ACHN (cell line): Measurements from ENCODE around the gene TINCR.
"Not testable (repeated sequence)": the region's sequence is repeated elsewhere in the genome, so short reads cannot be mapped to it uniquely, and the experiment has no call there.

Source experiments
- DNase-seq: peaks from one replicate; pipeline ENCODE4 v3.0.0-alpha.2; 2015
- in situ Hi-C: cut with HindIII; loops from 2 replicates; pipeline ENCODE4 v1.10.0; 2017; ENCODE audit warnings: low sequenced_read_pairs, low pct_ligation_motif_present, low pct_unique_long_range_greater_than_20kb

The TINCR gene

GRCh38 chr19:5567360-5567969 is at the start of gene TINCR:
TINCR (minus strand) TSS chr19:5567953.
- no peak for DNase-seq
- in situ Hi-C loops = no loop called here

GRCh38 chr19:5617080-5617479 is 49.3 kb upstream of the TINCR start:
- in situ Hi-C loops = no loop called here
- DNase-seq = no peak

GRCh38 chr19:5615756-5616327 is 48.1 kb upstream of the TINCR start:
- DNase-seq = no peak
- in situ Hi-C loops = no loop called here

DNA sequence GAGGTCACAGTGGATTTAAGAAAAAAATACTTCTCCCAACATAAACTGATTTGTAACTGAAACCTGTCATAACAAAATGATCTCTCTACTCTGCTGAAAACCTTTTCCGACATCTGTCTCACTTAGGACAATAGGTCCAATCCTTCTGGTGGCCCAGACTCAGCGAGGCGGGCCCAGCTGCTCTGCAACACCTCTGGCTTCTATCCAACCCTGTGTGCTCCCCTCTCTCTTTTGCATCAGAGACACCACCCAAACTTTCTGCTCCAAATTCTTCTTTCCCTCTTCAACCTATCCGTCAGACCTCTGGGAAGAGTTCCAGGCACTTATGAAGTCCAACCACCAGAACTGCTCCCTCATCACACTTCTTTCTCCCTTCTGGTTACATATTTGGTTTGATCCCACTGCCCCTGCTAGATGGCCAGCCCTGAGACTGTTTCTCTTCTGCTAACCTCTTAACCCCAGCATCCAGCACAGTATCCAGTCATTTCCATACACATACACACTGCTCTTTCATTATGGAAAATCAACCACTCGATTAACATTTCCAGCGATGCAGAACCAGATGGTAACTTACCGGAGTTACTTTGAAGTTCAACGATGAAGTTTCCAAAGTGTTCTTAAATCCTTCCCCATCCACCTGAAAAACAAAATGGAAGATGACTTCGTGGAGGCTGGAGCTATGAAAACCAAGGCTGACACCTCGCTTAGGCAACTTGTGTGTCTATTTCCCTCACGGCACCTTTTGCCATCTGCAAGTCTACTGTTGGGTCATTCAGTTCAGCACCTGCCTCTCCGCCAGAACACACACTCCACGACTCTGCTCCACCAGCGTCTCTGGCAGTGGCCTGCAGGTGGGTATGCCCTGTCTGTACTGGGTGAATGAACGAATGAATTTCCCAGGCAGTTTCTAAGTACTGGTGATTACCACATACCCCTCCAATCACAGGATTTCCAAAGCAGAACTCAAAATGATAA is 45.4 kb upstream of the TINCR start:
- DNase-seq = no peak
- in situ Hi-C loops = no loop called here

DNA sequence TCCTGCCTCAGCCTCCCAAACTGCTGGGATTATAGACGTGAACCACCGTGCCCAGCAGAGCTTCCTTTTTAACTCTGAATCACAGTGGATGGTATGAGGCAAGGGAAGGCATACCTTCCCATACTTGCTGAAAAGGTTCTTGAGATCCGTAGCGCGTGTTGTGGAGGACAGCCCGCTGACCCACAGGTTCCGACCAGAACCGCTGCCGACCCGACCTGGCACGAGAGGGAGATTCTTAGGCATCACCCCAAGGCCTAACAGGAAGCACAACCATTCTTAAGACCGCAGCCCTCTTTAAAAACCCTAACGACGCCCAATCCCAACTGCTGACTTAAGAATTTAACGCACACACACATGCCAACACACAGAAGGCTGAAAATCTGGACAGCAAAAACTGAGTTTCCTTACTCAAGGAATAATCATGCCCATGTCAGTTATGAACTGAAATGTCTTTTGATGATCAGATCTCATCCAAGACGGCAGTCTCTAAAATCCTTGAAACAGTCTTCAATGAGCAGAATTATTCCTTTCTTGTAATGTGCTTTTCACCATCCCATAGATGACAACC is 42.2 kb upstream of the TINCR start:
- in situ Hi-C loops = no loop called here
- no peak for DNase-seq

GRCh38 chr19:5608766-5609165 is 41.0 kb upstream of the TINCR start:
- DNase-seq, in situ Hi-C loops: not testable (repeated sequence)

DNA sequence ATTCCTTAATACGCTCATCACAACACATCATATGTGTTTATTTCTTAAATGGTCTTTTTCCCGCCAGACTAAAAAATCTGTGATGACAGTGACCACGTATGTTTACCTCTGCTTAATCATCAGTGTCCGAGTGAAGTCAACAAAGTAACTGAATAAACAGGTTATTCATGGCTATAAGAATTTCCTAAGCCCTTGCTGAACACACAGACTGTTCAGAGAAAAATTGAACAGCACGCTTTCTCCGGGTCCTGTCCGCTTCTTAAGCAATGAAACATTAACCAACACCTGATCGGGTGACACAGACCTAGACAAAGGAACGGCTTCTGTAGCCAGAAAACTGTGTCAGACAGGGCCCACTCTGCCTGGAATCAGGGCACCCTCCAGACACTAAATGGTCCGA is 40.5 kb upstream of the TINCR start:
- no peak for DNase-seq
- in situ Hi-C loops = no loop called here

GRCh38 chr19:5607318-5608275 is 39.8 kb upstream of the TINCR start:
- in situ Hi-C loops = no loop called here
- no peak for DNase-seq

DNA sequence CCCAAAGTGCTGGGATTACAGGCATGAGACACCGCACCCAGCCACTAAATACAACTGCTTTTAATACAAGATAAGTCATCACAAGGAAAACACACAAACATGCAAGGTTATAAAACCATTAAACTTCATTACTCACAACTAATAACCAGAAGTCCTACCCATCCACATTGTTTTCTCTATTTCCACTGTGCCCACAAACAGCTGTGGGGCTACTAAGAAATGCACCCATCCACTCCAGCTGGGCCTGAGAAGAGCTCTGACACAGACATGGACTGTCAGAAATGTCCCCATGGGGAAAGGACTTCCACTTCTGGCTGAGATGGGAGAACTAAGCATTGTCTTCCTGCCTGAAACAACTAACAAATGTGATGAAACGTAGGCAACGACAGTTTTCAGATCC is 37.6 kb upstream of the TINCR start:
- in situ Hi-C loops = no loop called here
- DNase-seq = no peak

DNA sequence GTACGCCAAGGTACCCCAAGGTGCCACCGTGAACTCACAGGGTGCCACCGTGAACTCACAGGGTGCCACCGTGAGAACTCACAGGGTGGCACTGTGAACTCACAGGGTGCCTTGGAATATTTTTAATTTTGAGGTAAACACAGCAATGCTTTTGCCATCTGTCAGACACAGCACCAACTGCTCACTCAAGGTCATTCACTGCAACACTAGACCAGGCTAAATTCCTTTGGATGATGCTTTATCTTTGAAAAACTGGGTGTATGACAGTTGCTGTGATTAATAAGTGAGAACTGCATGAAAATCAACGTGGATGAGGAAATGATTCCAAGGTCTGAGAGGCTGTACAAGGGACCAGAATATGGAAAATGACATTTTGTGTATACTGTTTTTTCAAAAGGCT is 35.9 kb upstream of the TINCR start:
- in situ Hi-C loops = no loop called here

GRCh38 chr19:5600797-5601196 is 33.0 kb upstream of the TINCR start:
- in situ Hi-C loops = no loop called here
- no peak for DNase-seq

More for the DNA sequence above, 35.9 kb upstream of the TINCR start:
- no peak for DNase-seq

GRCh38 chr19:5595745-5596144 is 28.0 kb upstream of the TINCR start:
- no peak for DNase-seq
- in situ Hi-C loops = no loop called here

GRCh38 chr19:5595129-5595528 is 27.4 kb upstream of the TINCR start:
- no peak for DNase-seq
- in situ Hi-C loops = no loop called here

- in situ Hi-C loops = no loop called here
- DNase-seq = no peak
Measured at GRCh38 chr19:5594521-5594950, 26.8 kb upstream of the TINCR start.

DNA sequence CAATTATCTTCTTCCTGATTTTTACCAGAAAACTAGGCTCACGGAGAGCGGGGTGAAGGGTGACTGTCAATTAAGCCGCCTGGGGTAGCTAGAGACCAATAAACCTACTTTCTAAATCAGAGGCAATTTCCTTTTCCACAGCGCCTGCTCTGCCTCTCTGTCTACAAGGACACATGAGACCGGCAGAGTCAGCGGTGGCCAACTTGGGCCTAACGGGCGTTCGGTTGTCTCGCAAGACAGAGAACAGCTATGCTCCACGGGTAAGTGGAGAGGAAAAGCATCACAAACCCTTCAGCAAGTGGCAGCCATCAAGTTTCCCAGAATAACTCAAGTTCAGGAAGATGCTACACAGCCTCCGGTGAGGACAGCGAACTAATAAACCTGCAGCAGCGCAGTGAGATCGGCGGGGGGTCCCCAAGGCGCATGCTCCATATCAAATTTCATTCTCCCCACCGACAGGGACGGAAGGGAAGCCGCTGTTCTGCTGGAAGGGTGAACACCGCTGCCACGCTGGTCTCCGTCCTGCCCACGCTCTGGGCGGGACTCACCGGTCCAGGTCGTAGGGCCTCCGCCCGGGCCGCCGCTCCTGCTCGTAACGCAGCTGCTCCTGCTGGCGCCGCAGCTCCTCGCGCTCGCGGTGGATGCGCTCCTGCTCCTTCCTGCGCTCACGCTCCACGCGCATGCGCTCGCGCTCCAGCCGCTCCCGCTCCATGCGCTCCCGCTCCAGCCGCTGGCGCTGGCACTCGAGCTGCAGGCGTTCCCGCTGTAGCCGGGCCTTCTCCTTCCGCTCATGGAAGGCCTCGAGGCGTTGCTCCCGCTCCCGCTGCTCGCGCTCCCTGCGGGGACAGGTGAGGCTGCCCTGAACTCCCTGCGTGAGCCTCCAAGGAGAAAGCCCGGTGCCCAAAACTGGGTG is 25.8 kb upstream of the TINCR start:
- DNase-seq = no peak
- in situ Hi-C loops = no loop called here

DNA sequence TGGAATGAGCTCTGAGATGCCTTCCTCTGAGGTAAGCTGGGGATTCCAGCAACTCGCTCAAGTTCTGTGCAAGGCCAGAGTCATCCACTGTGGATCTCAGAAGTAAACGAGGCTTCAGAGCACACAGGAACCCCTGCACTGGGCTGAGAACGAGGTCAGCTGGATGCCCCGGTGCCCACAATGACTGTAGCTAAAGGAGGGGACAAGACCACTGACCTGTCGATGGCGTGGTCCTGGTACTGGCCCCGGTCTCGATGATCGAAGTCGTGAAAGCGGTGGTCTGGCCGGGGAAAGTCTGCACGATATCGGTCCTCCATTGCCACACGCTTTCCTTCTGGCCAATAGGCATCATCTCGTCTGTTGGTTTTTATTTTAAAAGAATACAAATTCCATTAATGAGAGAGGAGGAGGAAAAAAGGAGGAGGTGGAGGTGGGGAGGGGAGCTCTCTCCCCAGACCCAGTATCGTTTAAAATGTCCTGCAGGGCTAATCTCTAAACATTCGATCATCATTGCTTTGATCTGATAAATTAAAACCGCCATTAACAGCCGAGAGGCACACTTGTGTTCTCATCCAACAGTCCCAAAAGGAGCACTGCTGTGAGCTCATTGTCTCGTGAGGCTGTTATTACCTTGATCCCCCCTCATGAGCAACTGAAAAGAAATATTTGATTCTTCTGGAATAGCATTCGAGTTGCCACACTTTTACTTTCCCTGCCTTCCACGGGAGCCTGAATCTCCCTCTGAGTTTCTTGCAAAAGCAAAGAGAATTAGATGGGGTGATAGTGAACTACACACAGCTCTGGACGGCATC is 25.0 kb upstream of the TINCR start:
- in situ Hi-C loops = no loop called here
- DNase-seq = no peak
